Daoy (cell line): ENCODE measurements around the gene HCFC1. TPM values are rescaled to one million over a fixed set of nuclear protein-coding genes. Genes with fewer than 3 reads are reported as not detected.

Experiments
- DNase-seq: peaks from one replicate; pipeline ENCODE4 v3.0.0-alpha.2; 2015; ENCODE audit warnings: low read depth
- total RNA-seq: library from RNA; depleted of rRNA; stranded (reverse); fragments of >200 nt; shearing (Covaris generic); gene quantifications from 2 replicates; pipeline ENCODE4 v1.2.3, GENCODE V29; 2014

Gene HCFC1
- total RNA-seq, 1 experiment from 2014 or later = 38.1 TPM

GRCh38 chrX:153957224-153957623 lies 14.4 kb downstream of the HCFC1 start:
- no peak for DNase-seq

DNA sequence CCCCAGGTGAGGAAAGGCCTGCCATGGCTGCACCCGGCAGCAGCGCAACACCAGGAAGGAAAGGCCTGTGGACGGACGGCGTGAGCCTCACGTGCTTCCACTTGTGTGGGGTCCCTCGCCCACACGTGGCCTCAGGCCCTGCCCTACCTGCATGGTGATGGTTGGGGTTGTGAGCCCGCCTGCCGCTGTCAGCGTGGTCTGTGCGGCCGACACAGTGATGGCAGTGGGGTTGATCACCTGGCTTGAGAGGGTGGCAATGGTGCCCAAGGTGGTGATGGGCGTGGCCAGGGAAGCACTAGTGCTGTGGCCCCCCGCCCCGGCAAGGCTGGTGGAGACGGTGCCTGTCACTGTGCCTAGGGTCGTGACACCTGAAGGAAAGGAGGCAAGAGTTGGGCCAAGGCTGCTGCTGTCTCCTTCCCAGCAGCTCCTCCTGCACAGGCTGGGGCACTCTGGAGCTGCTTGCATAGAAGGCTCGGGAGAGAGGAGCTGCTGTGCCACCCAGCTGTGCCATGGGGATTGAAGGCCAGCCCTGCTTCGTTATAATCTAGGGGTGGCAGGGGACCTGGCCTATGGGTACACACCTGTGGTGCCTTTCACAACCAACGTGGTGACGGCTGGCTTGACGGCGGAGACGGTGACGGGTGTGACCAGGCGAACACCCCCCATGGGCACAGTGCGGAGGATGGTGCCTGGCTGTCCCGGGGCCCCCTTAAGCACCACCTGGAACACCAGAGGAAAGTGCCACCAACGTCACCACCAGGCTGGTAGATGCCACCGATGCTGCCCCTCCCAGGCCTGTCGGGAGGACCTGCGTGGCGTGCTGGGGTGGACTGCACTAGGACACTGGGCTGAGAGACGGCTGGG lies 15.3 kb downstream of the HCFC1 start:
- no peak for DNase-seq

GRCh38 chrX:153955228-153955732 lies 16.3 kb downstream of the HCFC1 start:
- DNase-seq = no peak

GRCh38 chrX:153954558-153955227 lies 16.9 kb downstream of the HCFC1 start:
- DNase-seq = no peak

DNA sequence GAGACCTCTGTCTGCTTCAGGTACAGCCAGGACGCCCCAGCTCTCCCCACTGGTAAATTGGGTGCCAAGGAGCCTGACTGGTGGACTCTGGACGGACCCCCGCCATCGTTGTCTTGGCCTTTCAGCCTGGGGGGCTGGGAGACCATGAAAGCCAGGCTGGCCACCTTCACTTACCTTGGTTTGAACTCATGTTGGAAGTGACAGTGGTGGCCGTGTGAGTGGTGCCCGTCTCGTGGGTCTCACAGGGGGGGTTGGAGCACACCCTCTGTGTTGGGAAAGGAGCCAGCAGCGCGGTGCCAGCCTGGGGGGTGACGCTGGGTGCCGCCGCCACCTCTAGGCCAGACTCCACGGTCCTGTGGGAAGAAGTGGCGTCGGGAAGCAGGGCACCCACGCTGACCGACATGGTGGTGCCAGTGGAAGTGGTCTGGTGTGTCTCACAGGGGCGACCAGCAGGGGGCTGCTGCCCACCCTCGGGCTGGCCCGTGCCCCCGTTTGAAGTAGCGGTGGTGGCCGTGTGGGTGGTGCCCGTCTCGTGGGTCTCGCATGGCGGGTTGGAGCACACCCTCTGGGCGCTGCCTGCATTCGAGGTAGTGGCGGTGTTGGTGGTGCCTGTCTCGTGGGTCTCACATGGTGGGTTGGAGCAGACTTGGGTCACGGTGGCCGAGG lies 17.6 kb downstream of the HCFC1 start:
- no peak for DNase-seq

GRCh38 chrX:153953342-153953830 lies 18.2 kb downstream of the HCFC1 start:
- DNase-seq = peak; percentile 63

- DNase-seq = no peak
Measured at GRCh38 chrX:153952373-153953026, 19.1 kb downstream of the HCFC1 start.

DNA sequence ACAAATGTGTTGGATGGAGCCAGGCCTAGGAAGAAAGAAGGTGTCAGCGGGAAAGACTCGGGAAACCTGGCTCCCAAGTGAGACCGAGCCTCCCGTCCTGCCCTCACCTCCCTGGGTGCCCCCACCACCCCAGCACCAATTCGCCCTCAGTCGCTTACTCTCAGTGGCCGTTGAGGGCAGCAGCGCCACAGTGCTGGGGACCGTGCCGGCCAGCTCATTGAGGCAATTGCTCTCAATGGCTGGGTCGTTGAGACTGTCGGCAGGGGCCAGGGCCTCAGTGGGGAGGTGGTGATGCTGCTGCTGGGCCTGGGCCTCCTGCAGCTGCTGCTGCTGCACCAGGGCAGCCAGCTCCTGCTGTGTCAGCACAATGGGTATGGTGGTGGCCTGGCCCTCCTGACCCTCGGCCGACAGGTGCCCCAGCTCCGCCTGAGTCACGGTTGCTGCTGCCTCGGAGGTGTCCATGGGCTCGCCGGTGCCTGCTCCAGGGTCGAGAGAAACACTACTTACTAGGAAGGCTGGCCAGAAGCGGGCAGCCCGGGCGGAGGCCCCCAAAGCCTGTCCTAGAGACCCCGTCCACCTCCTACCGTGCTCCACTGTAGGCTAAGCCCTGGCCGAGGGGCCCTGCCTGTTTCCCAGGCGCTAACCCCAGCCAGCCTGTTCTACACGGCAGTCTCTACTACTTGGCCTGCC lies 19.8 kb downstream of the HCFC1 start:
- DNase-seq = no peak

DNA sequence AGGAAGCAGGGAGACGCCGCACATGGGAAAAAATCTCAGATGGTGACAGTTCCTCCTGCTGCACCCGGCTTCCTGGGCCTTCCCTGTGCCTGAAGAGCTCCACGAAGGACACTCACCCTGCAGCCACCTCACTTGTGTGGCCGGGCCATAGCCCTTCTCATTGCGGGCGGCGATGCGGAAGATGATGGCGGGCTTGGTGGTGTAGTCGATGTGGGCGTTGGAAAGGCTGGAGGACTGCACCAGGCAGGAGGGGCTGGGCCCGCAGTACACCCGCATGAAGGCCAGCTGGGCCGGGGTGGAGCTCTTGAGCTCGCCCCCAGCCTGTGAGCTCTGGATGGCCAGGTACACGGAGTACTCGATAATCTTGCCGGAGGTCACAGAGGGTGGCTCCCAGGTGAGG lies 21.5 kb downstream of the HCFC1 start:
- DNase-seq = no peak

DNA sequence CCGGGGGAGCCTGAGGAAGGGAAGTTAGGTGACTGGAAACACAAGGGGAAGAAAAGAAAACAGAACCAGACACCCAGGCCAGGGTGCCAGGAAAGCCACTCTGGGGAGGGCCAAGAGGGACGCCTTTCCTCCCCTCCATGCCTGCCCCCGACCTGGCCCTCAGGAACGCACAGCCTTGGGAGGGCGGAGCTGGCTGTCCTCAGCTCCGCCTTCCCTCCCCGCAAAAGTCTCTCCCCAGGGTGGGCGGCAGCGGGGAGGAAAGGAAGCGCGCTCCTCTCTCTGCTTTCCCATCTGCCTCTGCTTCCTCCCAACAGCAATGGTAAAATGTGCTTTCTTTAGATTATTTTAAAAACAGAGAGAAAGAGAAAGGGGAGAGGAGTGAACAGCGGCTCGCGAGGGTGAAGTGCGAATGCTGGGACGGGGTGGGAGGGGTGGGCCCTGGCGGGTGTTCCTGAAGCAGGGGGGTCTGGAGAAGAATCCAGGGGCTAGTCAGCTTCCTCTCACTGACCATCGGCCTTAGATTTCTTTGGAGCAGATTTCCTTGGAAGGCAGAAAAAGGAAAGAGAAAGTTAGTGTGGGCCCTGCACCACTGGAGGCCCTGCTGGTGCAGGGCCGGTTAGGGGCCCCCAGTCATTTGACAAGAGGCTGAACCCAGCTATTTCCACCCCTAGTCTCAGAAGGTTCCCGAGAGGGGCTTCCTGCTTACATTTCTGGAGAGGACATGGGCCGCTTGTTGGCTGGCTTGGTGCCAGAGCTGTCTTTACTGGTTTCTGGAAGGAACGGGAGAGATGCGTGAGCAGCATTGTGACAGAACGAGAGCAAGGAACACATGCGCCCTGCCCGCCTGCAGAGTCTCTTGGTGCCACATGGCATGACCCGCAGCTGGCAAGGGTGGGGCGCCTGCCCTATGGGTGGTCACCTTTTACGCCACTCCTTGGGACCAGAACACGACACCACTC lies 22.5 kb downstream of the HCFC1 start:
- DNase-seq = no peak

DNA sequence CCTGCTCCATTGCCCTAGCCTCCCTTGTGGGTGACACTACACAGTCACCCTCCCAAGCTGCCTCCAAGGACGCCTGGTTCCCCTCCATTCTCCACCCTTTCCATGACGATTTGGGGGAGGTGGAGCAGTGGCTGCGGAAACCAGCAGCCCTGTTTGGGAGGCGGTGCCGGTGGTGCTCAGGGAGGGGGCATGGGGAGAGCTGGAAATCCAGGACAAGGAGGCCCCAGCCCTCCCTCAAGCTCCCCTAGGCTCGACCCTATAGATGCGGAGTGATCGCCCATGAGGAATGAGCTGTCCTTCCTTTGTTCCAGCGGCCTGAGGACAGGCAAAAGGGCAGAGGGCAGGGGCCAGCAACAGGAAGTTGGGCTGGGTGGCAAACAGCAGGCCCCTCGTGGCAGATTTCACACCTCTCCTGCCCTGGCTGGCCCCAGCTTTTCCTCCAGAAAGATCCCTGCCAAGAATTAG lies 23.6 kb downstream of the HCFC1 start:
- no peak for DNase-seq

DNA sequence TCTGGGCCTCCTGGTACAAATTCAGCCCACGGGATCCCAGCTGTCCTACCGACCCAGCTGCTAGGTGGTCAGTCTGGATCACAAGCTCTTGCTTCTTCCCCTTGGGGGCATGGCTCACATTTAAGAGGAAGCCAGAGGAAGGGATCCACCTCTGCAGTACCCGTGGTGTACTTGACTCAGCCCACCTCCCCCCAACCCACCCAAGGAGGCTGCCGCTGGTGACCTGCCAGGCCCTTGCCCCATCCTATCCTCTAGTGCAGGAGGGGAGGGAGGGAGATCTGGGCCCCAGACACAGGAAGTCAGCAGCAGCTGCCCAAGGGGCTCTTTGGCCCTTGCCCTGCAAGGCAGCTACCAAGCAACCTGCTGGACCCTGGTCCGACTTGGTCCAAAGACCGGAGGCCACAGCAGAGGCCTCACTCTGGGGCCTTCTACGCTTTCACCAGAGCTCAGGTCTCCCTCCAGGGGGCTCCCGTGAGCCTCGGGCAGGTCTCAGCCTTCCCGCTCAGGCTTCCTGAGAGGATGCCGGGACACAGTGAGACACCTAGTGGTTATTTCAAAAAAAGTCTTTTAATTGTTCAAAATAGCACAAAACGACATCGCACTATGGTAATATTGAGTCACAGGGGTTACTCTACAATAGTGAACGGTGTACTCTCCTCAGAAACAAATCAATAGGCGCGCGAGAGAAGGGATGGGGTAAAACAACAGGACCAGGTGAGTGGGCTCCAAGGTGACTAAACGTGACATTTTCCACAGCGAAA lies 24.4 kb downstream of the HCFC1 start:
- peak; percentile 70 for DNase-seq

DNA sequence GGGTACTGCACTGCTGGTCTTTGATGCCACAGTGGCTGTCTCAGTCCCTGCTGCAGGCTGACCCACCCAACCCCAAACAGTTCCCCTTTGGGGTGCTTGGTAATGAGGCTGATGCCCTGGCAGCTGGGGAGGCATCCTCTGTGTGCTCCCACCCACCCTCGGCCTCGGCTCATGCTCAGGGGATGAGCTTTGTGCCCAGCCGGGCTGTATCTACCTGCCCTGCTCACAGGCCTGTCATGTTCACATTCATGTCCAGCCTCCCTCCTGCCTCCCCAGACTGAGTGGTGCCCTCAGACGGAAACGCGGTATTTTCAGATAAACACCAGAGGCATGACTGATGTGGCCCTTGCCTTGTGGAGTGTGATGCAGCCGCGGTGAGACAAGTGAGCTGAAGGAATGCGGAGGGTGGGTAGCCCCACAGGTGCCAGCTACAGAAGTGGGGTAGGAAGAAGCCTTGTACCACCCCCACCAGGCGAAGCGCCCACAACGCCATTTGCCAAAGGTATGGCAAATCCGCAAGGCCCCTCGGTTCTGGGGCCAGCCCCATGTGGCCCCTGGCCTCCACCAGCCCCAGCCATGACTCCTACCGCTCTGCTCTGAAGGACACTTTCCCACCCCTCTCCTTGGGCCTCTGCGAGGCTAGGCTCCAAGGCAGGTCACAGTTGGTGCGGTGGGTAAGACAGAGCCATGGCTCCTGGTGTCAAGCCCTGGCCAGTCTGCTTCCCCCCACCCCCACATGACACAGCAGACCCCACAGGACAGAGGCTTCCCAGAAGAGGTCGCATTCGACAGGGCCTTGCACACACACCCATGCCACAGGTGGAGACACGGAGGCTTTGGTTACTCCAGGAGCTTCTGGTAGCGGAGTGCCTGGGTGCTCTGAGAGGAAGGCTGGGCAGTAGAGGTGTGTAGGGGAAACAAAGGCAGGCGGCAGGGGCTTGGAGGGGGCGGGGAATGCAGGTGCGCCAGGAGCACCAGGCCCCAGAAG lies 25.4 kb downstream of the HCFC1 start:
- DNase-seq = no peak

DNA sequence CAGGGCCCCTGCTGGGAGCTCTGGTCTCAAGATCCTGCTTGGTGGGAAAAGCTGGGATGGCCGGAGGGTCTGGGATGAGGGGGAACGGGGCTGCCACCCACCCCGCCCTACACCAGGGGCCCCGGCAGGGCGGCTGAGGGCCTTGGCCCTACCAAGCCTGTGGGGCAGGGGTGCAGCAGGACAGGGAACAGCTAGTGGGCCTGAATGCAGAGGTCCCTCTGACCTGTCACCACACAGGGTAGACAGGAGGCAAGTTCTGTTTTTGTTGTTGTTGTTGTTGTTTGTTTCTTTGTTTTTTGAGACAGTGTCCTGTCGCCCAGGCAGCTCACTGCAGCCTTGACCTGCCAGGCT lies 26.8 kb downstream of the HCFC1 start:
- no peak for DNase-seq

- DNase-seq = no peak
Measured at GRCh38 chrX:153944140-153944799, 27.3 kb downstream of the HCFC1 start, which contains the start of gene RENBP. TSS of gene RENBP (minus strand) at chrX:153944643. CDS start at chrX:153944610, 33 bp downstream.

GRCh38 chrX:153941336-153942252 lies 30.0 kb downstream of the HCFC1 start:
- no peak for DNase-seq
